ENCODE measurements around the gene ELMO2.

DNA sequence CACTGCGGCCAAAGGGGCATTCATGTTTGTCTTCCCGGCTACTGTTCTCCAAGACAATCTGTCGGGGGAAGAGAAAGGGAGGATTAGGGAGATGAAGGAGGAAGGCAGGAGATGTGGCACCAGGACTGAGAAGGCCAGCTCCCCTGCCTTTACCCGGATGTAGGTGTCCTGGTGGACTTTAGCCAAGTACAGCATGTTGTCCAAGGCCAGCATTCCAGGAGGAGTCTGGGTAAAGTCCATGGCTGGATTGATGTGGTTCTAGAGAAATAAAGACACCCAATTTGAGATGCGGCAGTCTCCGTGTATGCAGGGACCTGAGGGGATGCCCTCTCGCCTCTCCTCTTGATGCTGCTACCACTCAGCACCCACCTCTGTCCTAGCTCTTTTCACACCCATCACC, 32.0 kb downstream of the ELMO2 start:
- TF ChIP-seq, protein P1, sequence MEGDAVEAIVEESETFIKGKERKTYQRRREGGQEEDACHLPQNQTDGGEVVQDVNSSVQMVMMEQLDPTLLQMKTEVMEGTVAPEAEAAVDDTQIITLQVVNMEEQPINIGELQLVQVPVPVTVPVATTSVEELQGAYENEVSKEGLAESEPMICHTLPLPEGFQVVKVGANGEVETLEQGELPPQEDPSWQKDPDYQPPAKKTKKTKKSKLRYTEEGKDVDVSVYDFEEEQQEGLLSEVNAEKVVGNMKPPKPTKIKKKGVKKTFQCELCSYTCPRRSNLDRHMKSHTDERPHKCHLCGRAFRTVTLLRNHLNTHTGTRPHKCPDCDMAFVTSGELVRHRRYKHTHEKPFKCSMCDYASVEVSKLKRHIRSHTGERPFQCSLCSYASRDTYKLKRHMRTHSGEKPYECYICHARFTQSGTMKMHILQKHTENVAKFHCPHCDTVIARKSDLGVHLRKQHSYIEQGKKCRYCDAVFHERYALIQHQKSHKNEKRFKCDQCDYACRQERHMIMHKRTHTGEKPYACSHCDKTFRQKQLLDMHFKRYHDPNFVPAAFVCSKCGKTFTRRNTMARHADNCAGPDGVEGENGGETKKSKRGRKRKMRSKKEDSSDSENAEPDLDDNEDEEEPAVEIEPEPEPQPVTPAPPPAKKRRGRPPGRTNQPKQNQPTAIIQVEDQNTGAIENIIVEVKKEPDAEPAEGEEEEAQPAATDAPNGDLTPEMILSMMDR (conservative IDR thresholded peaks at IDR 0.05; ENCODE audit: low read depth, low read length) = no peak
- TF ChIP-seq EZH2 (IDR thresholded peaks at IDR 0.05; ENCODE audit: borderline replicate concordance, low read depth, low read length, poor library complexity, severe bottlenecking) = no peak

All from A673 (cell line).